Stomach (tissue), 4 donors: Measurements from ENCODE around the gene WFS1.

Experiments used
- CTCF ChIP-seq, 7 experiments: fragments of 450-650 bp in 4 of 7; fragments of 200-600 bp in 3 of 7; sonication (generic) in 3 of 7; IDR thresholded peaks; one replicate each; pipeline ENCODE4 v1.5.1; 2016 to 2019; ENCODE audit warnings: antibody characterized with exemption in 7 of 7, control low read depth in 2 of 7, mild to moderate bottlenecking in 1 of 7
- EP300 ChIP-seq: sonication (generic); formaldehyde crosslinking; IDR thresholded peaks from one replicate; pipeline ENCODE4 v1.6.1; 2017; ENCODE audit warnings: antibody characterized with exemption
- POLR2A ChIP-seq, 4 donors: fragments of 450-650 bp; IDR thresholded peaks; one replicate each; pipeline ENCODE4 v1.6.1; 2016; ENCODE audit warnings: antibody characterized with exemption in 4 of 4, control low read depth in 2 of 4, mild to moderate bottlenecking in 1 of 4, moderate library complexity in 1 of 4
- POLR2AphosphoS5 ChIP-seq, 3 donors: sonication (generic); formaldehyde crosslinking; IDR thresholded peaks; one replicate each; pipeline ENCODE4 v1.6.1; 2016; ENCODE audit warnings: antibody characterized with exemption in 3 of 3

DNA sequence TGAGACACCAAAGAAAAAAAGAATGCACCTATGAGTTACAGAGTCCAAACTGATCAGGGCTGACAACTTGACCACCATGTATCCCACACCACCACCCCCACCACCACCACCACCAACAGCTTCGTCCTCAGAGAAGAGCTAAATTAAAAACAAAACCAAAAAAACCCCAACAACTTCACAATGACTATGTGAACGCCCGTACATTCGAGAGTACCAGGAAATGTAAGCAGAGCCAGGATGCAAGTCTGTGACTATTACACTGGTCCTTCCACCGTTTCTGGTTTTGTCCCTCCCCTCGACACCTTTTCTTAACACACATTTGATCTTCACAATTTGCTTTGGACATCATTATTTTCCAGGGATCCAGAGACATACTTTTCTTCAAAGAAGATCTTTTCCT, 51.0 kb downstream of the WFS1 start:
- no peak for TF ChIP-seq EP300
- no peak for TF ChIP-seq POLR2AphosphoS5 (IDR thresholded peaks at IDR 0.05)
- TF ChIP-seq CTCF (IDR thresholded peaks at IDR 0.05), result no peak
- no peak for TF ChIP-seq POLR2A (IDR thresholded peaks at IDR 0.05)
